Suprapubic skin (tissue), 4 donors: ENCODE data around the gene TSEN54. TPM values are rescaled to one million over a fixed set of nuclear protein-coding genes. Genes with fewer than 3 reads are reported as not detected.
"Not testable (repeated sequence)": the region's sequence is repeated elsewhere in the genome, so short reads cannot be mapped to it uniquely, and the experiment has no call there.

Source experiments
- DNase-seq, 2 donors: peaks; one replicate each; pipeline ENCODE4 v3.0.0-alpha.2; 2019; ENCODE audit warnings: low spot score in 2 of 2
- H3K27ac ChIP-seq: fragments of 200-600 bp; sonication (generic); one replicate; pipeline ENCODE4 v1.5.1; 2019
- H3K27me3 ChIP-seq: fragments of 200-600 bp; sonication (generic); one replicate; pipeline ENCODE4 v1.5.1; 2019
- H3K36me3 ChIP-seq: fragments of 200-600 bp; sonication (generic); one replicate; pipeline ENCODE4 v1.5.1; 2019
- H3K4me1 ChIP-seq: fragments of 200-600 bp; sonication (generic); one replicate; pipeline ENCODE4 v1.5.1; 2019
- H3K4me3 ChIP-seq: fragments of 200-600 bp; sonication (generic); one replicate; pipeline ENCODE4 v1.5.1; 2019; ENCODE audit warnings: mild to moderate bottlenecking
- H3K9me3 ChIP-seq: fragments of 200-600 bp; sonication (generic); one replicate; pipeline ENCODE4 v1.5.1; 2019
- CTCF ChIP-seq, 2 donors: fragments of 200-600 bp in 1 of 2; fragments of 450-650 bp in 1 of 2; sonication (generic) in 1 of 2; IDR thresholded peaks; one replicate each; pipeline ENCODE4 v1.5.1; 2016 to 2019; ENCODE audit warnings: antibody characterized with exemption in 2 of 2, mild to moderate bottlenecking in 1 of 2, moderate library complexity in 1 of 2
- EP300 ChIP-seq: sonication (generic); formaldehyde crosslinking; IDR thresholded peaks from one replicate; pipeline ENCODE4 v1.6.1; 2017; ENCODE audit warnings: antibody characterized with exemption
- POLR2A ChIP-seq, 2 donors: fragments of 450-650 bp; IDR thresholded peaks; one replicate each; pipeline ENCODE4 v1.6.1; 2017; ENCODE audit warnings: antibody characterized with exemption in 2 of 2, mild to moderate bottlenecking in 2 of 2, moderate library complexity in 2 of 2
- POLR2AphosphoS5 ChIP-seq, 3 donors: sonication (generic); formaldehyde crosslinking; IDR thresholded peaks; one replicate each; pipeline ENCODE4 v1.6.1; 2017; ENCODE audit warnings: antibody characterized with exemption in 3 of 3
- WGBS: methylation state at CpG from one replicate; pipeline ENCODE4 v1.1.5; 2018; 5-methylcytosine and 5-hydroxymethylcytosine counted together
- total RNA-seq, 4 donors: library from RNA; depleted of rRNA; stranded (reverse); fragments of >200 nt; gene quantifications; one replicate each; pipeline ENCODE4 v1.1.0, GENCODE V29; 2016

TSEN54 gene
- total RNA-seq, 4 donors from 2014 or later, result 53.9 to 73.5 (median 62.9) TPM

GRCh38 chr17:75476752-75477489 lies 39.4 kb upstream of the TSEN54 start:
- Histone ChIP-seq H3K4me1 (peaks cover 32% of the 10 kb centered on the region), H3K27ac (no peak overlapping the region), H3K9me3 (no peaks in the 10 kb centered on the region), H3K4me3 (no peak overlapping the region), H3K27me3 (no peaks in the 10 kb centered on the region), H3K36me3 (peaks cover 27% of the 10 kb centered on the region)
- no peak for DNase-seq
- TF ChIP-seq POLR2A (IDR thresholded peaks at IDR 0.05) (no peak), CTCF (IDR thresholded peaks at IDR 0.05) (no peak), EP300 (no peak), POLR2AphosphoS5 (IDR thresholded peaks at IDR 0.05) (no peak)
- WGBS, result 81% methylated on average over 10 of the region's 11 CpGs

- WGBS, result 92% methylated on average over 11 of the region's 11 CpGs
- not testable (repeated sequence) for DNase-seq, H3K27me3 ChIP-seq, H3K4me3 ChIP-seq, H3K9me3 ChIP-seq, H3K27ac ChIP-seq
- Histone ChIP-seq H3K4me1 (peaks cover 29% of the 10 kb centered on the region), H3K36me3 (peaks cover 22% of the 10 kb centered on the region)
These were observed 38.9 kb upstream of the TSEN54 start for GRCh38 chr17:75477490-75477862.

GRCh38 chr17:75478508-75478907 lies 37.8 kb upstream of the TSEN54 start:
- TF ChIP-seq POLR2A (IDR thresholded peaks at IDR 0.05) (no peak), CTCF (IDR thresholded peaks at IDR 0.05) (no peak), POLR2AphosphoS5 (IDR thresholded peaks at IDR 0.05) (no peak), EP300 (no peak)
- Histone ChIP-seq H3K27ac (no peak overlapping the region), H3K4me3 (no peak overlapping the region), H3K27me3 (no peaks in the 10 kb centered on the region), H3K9me3 (no peaks in the 10 kb centered on the region), H3K36me3 (peaks cover 13% of the 10 kb centered on the region), H3K4me1 (peaks cover 29% of the 10 kb centered on the region)
- DNase-seq, result no peak
- 75% methylated on average over 7 of the region's 7 CpGs for WGBS

- H3K9me3 ChIP-seq, result no peaks in the 10 kb centered on the region
- H3K27ac ChIP-seq, result no peak overlapping the region
- TF ChIP-seq EP300 (no peak), POLR2AphosphoS5 (IDR thresholded peaks at IDR 0.05) (no peak), CTCF (IDR thresholded peaks at IDR 0.05) (no peak), POLR2A (IDR thresholded peaks at IDR 0.05) (no peak)
- H3K4me3 ChIP-seq, result no peak overlapping the region
- H3K4me1 ChIP-seq, result peaks cover 30% of the 10 kb centered on the region
- no peaks in the 10 kb centered on the region for H3K27me3 ChIP-seq
- WGBS, result 96% methylated on average over 6 of the region's 6 CpGs
- H3K36me3 ChIP-seq, result peaks cover 6% of the 10 kb centered on the region
- DNase-seq, result no peak
These were observed 36.0 kb upstream of the TSEN54 start for GRCh38 chr17:75480281-75480680.

GRCh38 chr17:75481194-75482068 lies 34.9 kb upstream of the TSEN54 start:
- H3K4me1 ChIP-seq, result peaks cover 24% of the 10 kb centered on the region
- H3K4me3 ChIP-seq, result no peak overlapping the region
- TF ChIP-seq POLR2AphosphoS5 (IDR thresholded peaks at IDR 0.05) (no peak), EP300 (no peak), CTCF (IDR thresholded peaks at IDR 0.05) (no peak), POLR2A (IDR thresholded peaks at IDR 0.05) (no peak)
- H3K9me3 ChIP-seq, result no peaks in the 10 kb centered on the region
- 76% methylated on average over 9 of the region's 13 CpGs for WGBS
- DNase-seq, result no peak
- H3K27ac ChIP-seq, result no peak overlapping the region
- H3K27me3 ChIP-seq, result no peaks in the 10 kb centered on the region
- peaks cover 5% of the 10 kb centered on the region for H3K36me3 ChIP-seq
